ENCODE measurements around the gene UNC13C. TPM values are rescaled to one million over a fixed set of nuclear protein-coding genes. Genes with fewer than 3 reads are reported as not detected.
A peak's percentile ranks its signal among the peaks of the same experiment; 100 is the strongest.

The UNC13C gene
- total and polyA plus RNA-seq, 2 donors: 0.11 to 1.7 TPM

DNA sequence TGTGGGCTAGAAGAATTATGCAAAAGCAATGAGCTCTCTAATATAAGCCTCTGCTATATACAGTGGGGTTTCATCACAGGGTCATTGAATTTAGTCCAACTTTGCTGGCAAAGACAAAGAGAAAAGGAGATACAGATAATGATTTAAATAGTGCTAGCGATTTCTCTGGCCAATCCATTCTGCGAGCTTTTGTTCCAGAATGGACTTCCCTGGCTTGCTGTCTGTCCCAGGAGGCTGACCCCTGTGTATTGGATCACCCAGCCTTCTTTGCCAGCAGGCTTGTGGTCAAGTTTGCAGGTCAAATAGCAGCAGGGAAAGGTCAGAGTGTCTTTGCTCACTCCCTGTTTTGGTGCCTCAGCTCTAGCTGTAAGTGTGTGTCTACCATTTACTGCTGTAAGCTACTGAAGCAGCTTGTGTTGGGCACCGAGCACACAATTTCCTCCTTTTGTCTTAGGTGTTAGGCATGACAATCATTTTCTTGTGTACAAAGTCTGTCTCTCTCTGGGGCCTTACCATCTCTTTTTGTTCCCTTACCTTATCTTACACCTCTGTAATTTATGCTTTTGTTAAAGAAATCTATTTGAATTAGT, 55.7 kb downstream of the UNC13C start:
- Histone ChIP-seq H3K4me3 (ENCODE audit: low read length in 2 of 2) (no peak overlapping the region), H3K36me3 (ENCODE audit: control insufficient read depth in 2 of 2, insufficient read depth in 2 of 2, low read length in 1 of 2) (no peaks in the 10 kb centered on the region), H3K27me3 (ENCODE audit: control insufficient read depth in 2 of 2, insufficient read depth in 1 of 2, low read length in 1 of 2) (no peaks in the 10 kb centered on the region), H3K9me3 (ENCODE audit: control insufficient read depth in 2 of 2, insufficient read depth in 1 of 2, low read length in 1 of 2) (no peaks in the 10 kb centered on the region), H3K4me1 (ENCODE audit: control insufficient read depth in 2 of 2, insufficient read depth in 2 of 2, low read length in 2 of 2) (no peaks in the 10 kb centered on the region), H3K27ac (ENCODE audit: low read depth in 1 of 2, low read length in 1 of 2) (no peak overlapping the region)
- no peak for DNase-seq (ENCODE audit: low read depth in 6 of 9, low spot score in 9 of 9)
- WGBS: 92% methylated on average over 3 of the region's 3 CpGs

DNA sequence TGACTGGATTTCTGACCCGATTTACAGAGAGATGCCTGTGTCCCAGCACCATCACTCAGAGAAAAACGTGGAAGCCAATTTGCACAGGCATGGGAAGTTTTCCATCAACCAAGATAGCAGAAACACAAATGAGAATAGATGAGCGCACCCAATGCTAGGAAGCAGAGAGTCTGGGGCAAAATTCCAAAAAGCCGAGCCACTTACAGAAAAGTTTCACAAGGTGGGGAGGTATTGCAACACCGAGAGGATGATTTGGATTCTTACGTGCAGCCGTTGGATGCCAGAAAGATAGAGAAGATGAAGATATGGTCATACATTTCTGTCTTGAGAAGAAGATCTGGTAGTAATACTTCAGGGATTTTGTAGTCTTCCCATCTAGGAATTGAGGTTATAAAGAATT, 57.4 kb downstream of the UNC13C start:
- DNase-seq (ENCODE audit: low read depth in 6 of 9, low spot score in 9 of 9): no peak
- Histone ChIP-seq H3K27ac (ENCODE audit: low read depth in 1 of 2, low read length in 1 of 2) (no peak overlapping the region), H3K9me3 (ENCODE audit: control insufficient read depth in 2 of 2, insufficient read depth in 1 of 2, low read length in 1 of 2) (no peaks in the 10 kb centered on the region), H3K4me1 (ENCODE audit: control insufficient read depth in 2 of 2, insufficient read depth in 2 of 2, low read length in 2 of 2) (no peaks in the 10 kb centered on the region), H3K36me3 (ENCODE audit: control insufficient read depth in 2 of 2, insufficient read depth in 2 of 2, low read length in 1 of 2) (no peaks in the 10 kb centered on the region), H3K4me3 (ENCODE audit: low read length in 2 of 2) (no peak overlapping the region), H3K27me3 (ENCODE audit: control insufficient read depth in 2 of 2, insufficient read depth in 1 of 2, low read length in 1 of 2) (no peaks in the 10 kb centered on the region)
- 96% methylated on average over 7 of the region's 7 CpGs for WGBS

DNA sequence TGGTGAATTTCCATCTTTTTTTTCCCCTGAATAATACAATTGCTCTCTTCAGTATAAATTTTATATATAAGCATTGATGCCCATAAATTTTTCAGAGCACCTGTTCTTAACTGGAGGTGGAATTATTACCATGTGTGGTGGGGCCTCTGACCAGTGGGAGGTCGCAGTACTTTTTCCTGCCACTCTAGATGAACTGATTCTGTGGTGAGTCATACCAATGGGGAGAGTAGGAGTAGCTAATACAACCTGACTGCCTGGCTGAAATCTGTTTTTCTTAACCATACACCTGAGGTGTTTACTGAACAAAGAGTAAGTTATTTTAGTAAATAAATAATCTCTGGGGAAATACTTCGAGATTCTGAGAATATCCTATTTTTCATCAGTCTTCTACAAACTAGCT, 67.2 kb downstream of the UNC13C start:
- H3K4me1 ChIP-seq (ENCODE audit: control insufficient read depth in 2 of 2, insufficient read depth in 2 of 2, low read length in 2 of 2): no peaks in the 10 kb centered on the region
- H3K9me3 ChIP-seq (ENCODE audit: control insufficient read depth in 2 of 2, insufficient read depth in 1 of 2, low read length in 1 of 2): no peaks in the 10 kb centered on the region
- no peak for DNase-seq (ENCODE audit: low read depth in 6 of 9, low spot score in 9 of 9)
- no peak overlapping the region for H3K27ac ChIP-seq (ENCODE audit: low read depth in 1 of 2, low read length in 1 of 2)
- no peaks in the 10 kb centered on the region for H3K27me3 ChIP-seq (ENCODE audit: control insufficient read depth in 2 of 2, insufficient read depth in 1 of 2, low read length in 1 of 2)
- no peaks in the 10 kb centered on the region for H3K36me3 ChIP-seq (ENCODE audit: control insufficient read depth in 2 of 2, insufficient read depth in 2 of 2, low read length in 1 of 2)
- H3K4me3 ChIP-seq (ENCODE audit: low read length in 2 of 2): no peak overlapping the region
- WGBS: 89% methylated on average over 2 of the region's 2 CpGs

DNA sequence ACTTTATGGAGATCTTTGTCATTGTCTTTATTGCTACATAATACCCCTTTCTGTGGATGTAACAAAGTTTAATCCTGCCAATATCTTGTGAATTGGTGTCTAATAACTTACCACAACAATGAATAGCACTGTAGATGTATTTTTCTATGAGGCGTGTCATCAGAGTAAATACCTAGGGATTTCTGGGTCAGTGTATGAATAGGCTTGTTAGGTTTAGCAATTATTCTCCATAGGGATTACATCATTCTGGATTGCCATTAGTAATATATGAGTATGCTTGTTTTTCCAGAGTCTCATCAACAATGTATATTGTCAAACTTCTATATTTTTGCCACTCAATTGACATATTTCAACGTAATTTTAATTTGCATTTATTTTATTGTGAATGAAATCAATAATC, 67.9 kb downstream of the UNC13C start:
- no peak for DNase-seq (ENCODE audit: low read depth in 6 of 9, low spot score in 9 of 9)
- no peaks in the 10 kb centered on the region for H3K4me1 ChIP-seq (ENCODE audit: control insufficient read depth in 2 of 2, insufficient read depth in 2 of 2, low read length in 2 of 2)
- no peak overlapping the region for H3K27ac ChIP-seq (ENCODE audit: low read depth in 1 of 2, low read length in 1 of 2)
- H3K4me3 ChIP-seq (ENCODE audit: low read length in 2 of 2): no peak overlapping the region
- H3K27me3 ChIP-seq (ENCODE audit: control insufficient read depth in 2 of 2, insufficient read depth in 1 of 2, low read length in 1 of 2): no peaks in the 10 kb centered on the region
- H3K36me3 ChIP-seq (ENCODE audit: control insufficient read depth in 2 of 2, insufficient read depth in 2 of 2, low read length in 1 of 2): no peaks in the 10 kb centered on the region
- 87% methylated on average over 2 of the region's 2 CpGs for WGBS
- H3K9me3 ChIP-seq (ENCODE audit: control insufficient read depth in 2 of 2, insufficient read depth in 1 of 2, low read length in 1 of 2): no peaks in the 10 kb centered on the region

DNA sequence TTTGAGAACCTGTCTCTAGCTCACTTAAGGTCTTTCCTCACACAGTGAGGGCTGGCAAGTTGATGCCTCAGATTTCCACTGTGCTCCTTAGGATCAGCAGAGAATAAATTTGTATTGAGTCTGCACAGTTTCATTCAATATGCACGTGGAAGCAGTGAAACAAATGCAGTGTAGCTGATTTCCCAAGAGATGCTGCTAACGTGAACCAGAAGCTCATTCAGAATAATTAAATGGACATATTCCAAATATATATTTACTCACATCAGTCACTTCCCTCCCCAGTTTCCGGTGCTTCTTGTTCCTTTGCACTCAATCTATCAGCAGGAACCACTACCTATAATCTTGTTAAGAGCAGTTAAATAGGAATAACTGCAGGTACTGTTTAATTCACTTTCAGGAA, 86.1 kb downstream of the UNC13C start:
- Histone ChIP-seq H3K36me3 (ENCODE audit: control insufficient read depth in 2 of 2, insufficient read depth in 2 of 2, low read length in 1 of 2) (no peaks in the 10 kb centered on the region), H3K4me1 (ENCODE audit: control insufficient read depth in 2 of 2, insufficient read depth in 2 of 2, low read length in 2 of 2) (no peaks in the 10 kb centered on the region), H3K9me3 (ENCODE audit: control insufficient read depth in 2 of 2, insufficient read depth in 1 of 2, low read length in 1 of 2) (no peaks in the 10 kb centered on the region), H3K27me3 (ENCODE audit: control insufficient read depth in 2 of 2, insufficient read depth in 1 of 2, low read length in 1 of 2) (no peaks in the 10 kb centered on the region), H3K4me3 (ENCODE audit: low read length in 2 of 2) (no peak overlapping the region), H3K27ac (ENCODE audit: low read depth in 1 of 2, low read length in 1 of 2) (no peak overlapping the region)
- WGBS: 57% methylated on average over 3 of the region's 3 CpGs
- no peak for DNase-seq (ENCODE audit: low read depth in 6 of 9, low spot score in 9 of 9)

- 91% methylated on average over 3 of the region's 3 CpGs for WGBS
- Histone ChIP-seq H3K4me1 (ENCODE audit: control insufficient read depth in 2 of 2, insufficient read depth in 2 of 2, low read length in 2 of 2) (no peaks in the 10 kb centered on the region), H3K27ac (ENCODE audit: low read depth in 1 of 2, low read length in 1 of 2) (no peak overlapping the region), H3K27me3 (ENCODE audit: control insufficient read depth in 2 of 2, insufficient read depth in 1 of 2, low read length in 1 of 2) (no peaks in the 10 kb centered on the region), H3K4me3 (ENCODE audit: low read length in 2 of 2) (no peak overlapping the region), H3K36me3 (ENCODE audit: control insufficient read depth in 2 of 2, insufficient read depth in 2 of 2, low read length in 1 of 2) (no peaks in the 10 kb centered on the region), H3K9me3 (ENCODE audit: control insufficient read depth in 2 of 2, insufficient read depth in 1 of 2, low read length in 1 of 2) (no peaks in the 10 kb centered on the region)
- no peak for DNase-seq (ENCODE audit: low read depth in 6 of 9, low spot score in 9 of 9)
These were observed 88.2 kb downstream of the UNC13C start for GRCh38 chr15:54066403-54066802.

DNA sequence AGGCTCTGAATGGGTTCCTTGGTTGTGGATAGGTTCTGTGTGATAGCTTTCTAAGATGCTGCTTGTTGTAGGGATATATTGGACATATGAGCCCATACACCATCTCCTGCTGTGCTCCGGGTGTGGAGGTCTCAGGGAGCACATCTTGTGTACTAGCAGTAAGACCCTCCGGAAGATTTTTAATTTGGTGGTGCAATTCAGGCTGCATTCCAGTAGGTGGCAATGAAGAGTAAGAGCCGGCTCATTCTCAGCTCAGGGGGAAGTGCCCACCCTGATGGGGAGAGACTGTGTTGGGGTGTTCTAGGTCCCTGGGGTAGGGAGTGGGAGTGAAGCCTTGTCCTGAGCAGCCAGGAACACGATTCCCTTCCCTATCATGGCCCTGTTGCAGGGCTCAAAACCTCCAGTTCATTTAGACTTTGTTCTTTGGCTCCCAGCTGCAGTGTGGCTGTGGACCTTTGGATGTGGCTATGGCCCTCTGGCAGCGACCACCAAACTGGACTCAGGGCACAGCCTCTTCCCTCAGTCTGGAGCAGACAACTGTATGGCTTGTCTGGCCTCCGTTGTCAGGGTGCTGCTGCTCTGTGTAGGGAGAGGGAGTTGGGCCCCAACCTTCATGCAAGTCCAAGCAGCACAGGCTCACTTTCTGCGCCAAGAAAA, 104.7 kb downstream of the UNC13C start:
- Histone ChIP-seq H3K27ac (ENCODE audit: low read depth in 1 of 2, low read length in 1 of 2) (no peak overlapping the region), H3K9me3 (ENCODE audit: control insufficient read depth in 2 of 2, insufficient read depth in 1 of 2, low read length in 1 of 2) (no peaks in the 10 kb centered on the region), H3K27me3 (ENCODE audit: control insufficient read depth in 2 of 2, insufficient read depth in 1 of 2, low read length in 1 of 2) (no peaks in the 10 kb centered on the region), H3K4me1 (ENCODE audit: control insufficient read depth in 2 of 2, insufficient read depth in 2 of 2, low read length in 2 of 2) (no peaks in the 10 kb centered on the region), H3K4me3 (ENCODE audit: low read length in 2 of 2) (no peak overlapping the region), H3K36me3 (ENCODE audit: control insufficient read depth in 2 of 2, insufficient read depth in 2 of 2, low read length in 1 of 2) (no peaks in the 10 kb centered on the region)
- 53% methylated on average over 7 of the region's 7 CpGs for WGBS
- peak in 8 of 9 donors; percentile 1 to 46 (median 12) for DNase-seq (ENCODE audit: low read depth in 6 of 9, low spot score in 9 of 9)

DNA sequence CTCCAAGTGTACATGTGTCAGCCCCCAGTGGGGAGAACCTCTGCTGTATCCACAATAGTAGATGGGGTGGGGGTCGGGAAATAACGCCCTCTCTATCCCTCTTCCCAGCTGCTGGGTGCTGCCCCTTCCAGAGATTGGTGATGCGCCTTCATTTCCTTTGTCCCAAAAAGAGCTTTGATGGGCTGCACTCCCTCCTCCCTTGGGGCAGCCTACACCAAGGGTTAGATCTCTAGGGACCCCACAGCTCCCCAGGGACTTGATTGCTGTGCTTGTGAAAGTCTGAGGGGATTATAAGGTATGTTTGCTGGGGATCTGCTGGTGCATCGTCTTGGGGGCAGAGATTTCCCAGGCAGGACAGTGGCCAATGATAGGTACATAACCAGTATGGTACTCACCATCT, 105.3 kb downstream of the UNC13C start:
- no peak overlapping the region for H3K4me3 ChIP-seq (ENCODE audit: low read length in 2 of 2)
- no peak for DNase-seq (ENCODE audit: low read depth in 6 of 9, low spot score in 9 of 9)
- 94% methylated on average over 4 of the region's 4 CpGs for WGBS
- H3K4me1 ChIP-seq (ENCODE audit: control insufficient read depth in 2 of 2, insufficient read depth in 2 of 2, low read length in 2 of 2): no peaks in the 10 kb centered on the region
- H3K27ac ChIP-seq (ENCODE audit: low read depth in 1 of 2, low read length in 1 of 2): no peak overlapping the region
- no peaks in the 10 kb centered on the region for H3K36me3 ChIP-seq (ENCODE audit: control insufficient read depth in 2 of 2, insufficient read depth in 2 of 2, low read length in 1 of 2)
- H3K27me3 ChIP-seq (ENCODE audit: control insufficient read depth in 2 of 2, insufficient read depth in 1 of 2, low read length in 1 of 2): no peaks in the 10 kb centered on the region
- no peaks in the 10 kb centered on the region for H3K9me3 ChIP-seq (ENCODE audit: control insufficient read depth in 2 of 2, insufficient read depth in 1 of 2, low read length in 1 of 2)

DNA sequence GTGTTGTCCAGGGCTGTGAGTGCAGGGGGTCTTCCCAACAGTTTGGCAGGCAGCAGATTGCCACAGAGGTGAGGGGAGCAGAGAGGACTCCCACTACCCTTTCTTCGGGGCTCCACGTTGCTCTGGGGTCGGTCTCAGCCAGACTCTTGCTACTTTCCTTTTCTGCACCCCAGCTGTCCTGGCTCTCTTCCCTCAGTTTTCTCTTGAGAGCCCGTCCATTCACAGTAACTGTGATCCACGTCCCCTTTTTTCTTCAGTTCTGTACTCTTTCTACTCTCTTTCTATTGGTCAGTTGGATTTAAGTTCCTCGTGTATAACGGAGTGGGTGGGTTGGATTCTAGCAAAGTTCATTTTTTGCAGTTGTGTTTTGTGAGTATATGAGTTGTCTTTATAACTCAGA, 105.8 kb downstream of the UNC13C start:
- 95% methylated on average over 7 of the region's 7 CpGs for WGBS
- H3K4me3 ChIP-seq (ENCODE audit: low read length in 2 of 2): no peak overlapping the region
- DNase-seq (ENCODE audit: low read depth in 6 of 9, low spot score in 9 of 9): no peak
- no peaks in the 10 kb centered on the region for H3K27me3 ChIP-seq (ENCODE audit: control insufficient read depth in 2 of 2, insufficient read depth in 1 of 2, low read length in 1 of 2)
- no peaks in the 10 kb centered on the region for H3K36me3 ChIP-seq (ENCODE audit: control insufficient read depth in 2 of 2, insufficient read depth in 2 of 2, low read length in 1 of 2)
- H3K9me3 ChIP-seq (ENCODE audit: control insufficient read depth in 2 of 2, insufficient read depth in 1 of 2, low read length in 1 of 2): no peaks in the 10 kb centered on the region
- no peak overlapping the region for H3K27ac ChIP-seq (ENCODE audit: low read depth in 1 of 2, low read length in 1 of 2)
- no peaks in the 10 kb centered on the region for H3K4me1 ChIP-seq (ENCODE audit: control insufficient read depth in 2 of 2, insufficient read depth in 2 of 2, low read length in 2 of 2)
